DLD1 (cell line): Measurements from ENCODE around the gene ADARB1.

ENCODE experiments used
- in situ Hi-C: cut with HindIII; loops from 2 replicates; pipeline ENCODE4 v1.10.0; 2017; ENCODE audit warnings: low sequenced_read_pairs

The ADARB1 gene

GRCh38 chr21:45257673-45258341, 183.4 kb downstream of the ADARB1 start:
- in situ Hi-C loops, result no loop called here

- in situ Hi-C loops, result no loop called here
These were observed 184.1 kb downstream of the ADARB1 start for GRCh38 chr21:45258466-45258865.

GRCh38 chr21:45259206-45259840, 184.9 kb downstream of the ADARB1 start:
- in situ Hi-C loops, result no loop called here

GRCh38 chr21:45260191-45260825, 185.9 kb downstream of the ADARB1 start:
- in situ Hi-C loops, result no loop called here

GRCh38 chr21:45261093-45261492, 186.7 kb downstream of the ADARB1 start:
- in situ Hi-C loops, result no loop called here

GRCh38 chr21:45262041-45262581, 187.7 kb downstream of the ADARB1 start:
- in situ Hi-C loops, result no loop called here

GRCh38 chr21:45262616-45263015, 188.2 kb downstream of the ADARB1 start:
- in situ Hi-C loops, result no loop called here

GRCh38 chr21:45263534-45263933, 189.2 kb downstream of the ADARB1 start:
- in situ Hi-C loops, result no loop called here

GRCh38 chr21:45264146-45264911, 189.9 kb downstream of the ADARB1 start:
- in situ Hi-C loops, result no loop called here

GRCh38 chr21:45264912-45265515, 190.6 kb downstream of the ADARB1 start:
- in situ Hi-C loops, result no loop called here

- in situ Hi-C loops, result no loop called here
These were observed 191.5 kb downstream of the ADARB1 start for GRCh38 chr21:45265721-45266517.

GRCh38 chr21:45266518-45267389, 192.4 kb downstream of the ADARB1 start:
- in situ Hi-C loops, result no loop called here

- in situ Hi-C loops, result no loop called here
These were observed 193.0 kb downstream of the ADARB1 start for GRCh38 chr21:45267390-45267760.

GRCh38 chr21:45269861-45270260, 195.5 kb downstream of the ADARB1 start:
- in situ Hi-C loops, result no loop called here

- in situ Hi-C loops, result no loop called here
These were observed 196.0 kb downstream of the ADARB1 start for GRCh38 chr21:45270306-45270821.
